GM18858 (cell line): ENCODE measurements around the gene STK33.
"Not testable (repeated sequence)": the region's sequence is repeated elsewhere in the genome, so short reads cannot be mapped to it uniquely, and the experiment has no call there.

Experiments used
- ATAC-seq: cut with Tn5 transposase; IDR thresholded peaks from one replicate; pipeline ENCODE4 v1.9.1; 2021; ENCODE audit not compliant: unreplicated experiment

STK33 gene

GRCh38 chr11:8545698-8546366, 48.2 kb downstream of the STK33 start:
- no peak for ATAC-seq

- ATAC-seq: no peak
Measured at GRCh38 chr11:8544807-8545206, 49.2 kb downstream of the STK33 start.

GRCh38 chr11:8543278-8543677, 50.8 kb downstream of the STK33 start:
- no peak for ATAC-seq

- no peak for ATAC-seq
Measured at GRCh38 chr11:8541448-8541847, 52.6 kb downstream of the STK33 start.

GRCh38 chr11:8533332-8533731, 60.7 kb downstream of the STK33 start:
- ATAC-seq: peak; percentile 61

- ATAC-seq: peak; percentile 56
Measured at GRCh38 chr11:8532475-8532874, 61.6 kb downstream of the STK33 start.

- no peak for ATAC-seq
Measured at GRCh38 chr11:8531982-8532381, 62.0 kb downstream of the STK33 start.

- ATAC-seq: no peak
Measured at GRCh38 chr11:8531312-8531711, 62.7 kb downstream of the STK33 start.

GRCh38 chr11:8527939-8528338, 66.1 kb downstream of the STK33 start:
- ATAC-seq: no peak

- ATAC-seq: no peak
Measured at GRCh38 chr11:8523396-8523795, 70.6 kb downstream of the STK33 start.

- ATAC-seq: no peak
Measured at GRCh38 chr11:8512547-8512946, 81.5 kb downstream of the STK33 start.

GRCh38 chr11:8503910-8504364, 90.1 kb downstream of the STK33 start:
- ATAC-seq: no peak

- no peak for ATAC-seq
Measured at GRCh38 chr11:8501836-8502235, 92.2 kb downstream of the STK33 start.

GRCh38 chr11:8488395-8488794, 105.6 kb downstream of the STK33 start:
- no peak for ATAC-seq

GRCh38 chr11:8487261-8487660, 106.8 kb downstream of the STK33 start:
- ATAC-seq: no peak

GRCh38 chr11:8484251-8484650, 109.8 kb downstream of the STK33 start:
- no peak for ATAC-seq

GRCh38 chr11:8480858-8481257, 113.2 kb downstream of the STK33 start:
- no peak for ATAC-seq

GRCh38 chr11:8477680-8478079, 116.3 kb downstream of the STK33 start:
- ATAC-seq: peak; percentile 81

GRCh38 chr11:8477151-8477550, 116.9 kb downstream of the STK33 start:
- no peak for ATAC-seq

- not testable (repeated sequence) for ATAC-seq
Measured at GRCh38 chr11:8467806-8468205, 126.2 kb downstream of the STK33 start.

- not testable (repeated sequence) for ATAC-seq
Measured at GRCh38 chr11:8467356-8467755, 126.7 kb downstream of the STK33 start.

GRCh38 chr11:8466884-8467283, 127.1 kb downstream of the STK33 start:
- not testable (repeated sequence) for ATAC-seq

GRCh38 chr11:8459711-8460399, 134.2 kb downstream of the STK33 start:
- no peak for ATAC-seq
